ENCODE results near the gene FAM149A. TPM values are rescaled to one million over a fixed set of nuclear protein-coding genes. Genes with fewer than 3 reads are reported as not detected.

The FAM149A gene
- total and polyA plus RNA-seq, 2 experiments from 2014 or later: 10.8 to 13.3 TPM

DNA sequence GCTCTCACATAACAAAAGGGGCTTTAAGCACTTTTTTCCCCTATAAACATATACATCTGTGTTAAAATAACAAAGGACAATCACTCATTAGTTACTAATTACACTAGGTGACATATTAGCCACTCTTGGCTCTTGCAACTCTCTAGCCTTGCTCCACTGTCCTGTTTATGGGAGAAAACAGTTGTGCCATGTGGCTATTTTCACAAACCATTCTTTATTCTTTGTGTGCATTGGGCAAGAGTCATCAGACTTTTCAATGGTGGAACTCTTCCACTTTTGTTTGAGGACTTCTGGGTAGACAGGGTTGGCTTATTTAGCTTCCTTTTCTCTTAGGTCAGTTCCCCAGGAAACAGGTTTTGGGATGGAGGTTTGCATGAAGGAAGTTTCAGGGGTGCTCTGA, 16.0 kb upstream of the FAM149A start:
- Histone ChIP-seq H3K4me1 (ENCODE audit: insufficient read depth) (no peaks in the 10 kb centered on the region), H3K27ac (ENCODE audit: low read depth) (no peak overlapping the region), H3F3A (replicated peaks; ENCODE audit: low read depth) (no peaks in the 10 kb centered on the region), H3K79me2 (replicated peaks; ENCODE audit: insufficient read depth) (no peaks in the 10 kb centered on the region), H2AFZ (no peak overlapping the region), H3K27me3 (ENCODE audit: insufficient read depth) (no peaks in the 10 kb centered on the region), H3K4me3 (no peak overlapping the region), H3K4me2 (no peak overlapping the region), H3K36me3 (ENCODE audit: insufficient read depth) (no peaks in the 10 kb centered on the region), H4K20me1 (replicated peaks; ENCODE audit: insufficient read depth) (no peaks in the 10 kb centered on the region), H3K9me2 (ENCODE audit: insufficient read depth) (no peaks in the 10 kb centered on the region)
- no peak for ATAC-seq
- Mint-ChIP-seq H3K9me3 (no peaks in the 10 kb centered on the region), H3K27ac (no peak overlapping the region), H3K27me3 (ENCODE audit: insufficient read depth, low read depth, poor library complexity) (peaks cover 4% of the 10 kb centered on the region), H3K4me3 (no peak overlapping the region), H3K4me1 (peaks cover 8% of the 10 kb centered on the region; the same call in 2 of the 3 replicates), H3K36me3 (ENCODE audit: low read depth) (no peaks in the 10 kb centered on the region; the same call in 2 of the 3 replicates)
- TF ChIP-seq POLR2AphosphoS5 (IDR thresholded peaks at IDR 0.05; ENCODE audit: low read depth) (no peak), JUNB (IDR thresholded peaks at IDR 0.05; ENCODE audit: unreplicated experiment) (no peak), ZNF114 (CRISPR knock-in tag; IDR thresholded peaks at IDR 0.05) (no peak), ZNF331 (CRISPR knock-in tag; IDR thresholded peaks at IDR 0.05; ENCODE audit: low read depth) (no peak), CREB1 (CRISPR knock-in tag; IDR thresholded peaks at IDR 0.05; ENCODE audit: low read depth) (no peak), STAT1 (IDR thresholded peaks at IDR 0.05; ENCODE audit: unreplicated experiment) (no peak), EZH2 (IDR thresholded peaks at IDR 0.05; ENCODE audit: low read depth, unreplicated experiment) (no peak), NANOG (IDR thresholded peaks at IDR 0.05; ENCODE audit: borderline replicate concordance) (no peak), EZH2phosphoT487 (IDR thresholded peaks at IDR 0.05; ENCODE audit: unreplicated experiment) (no peak)
- TF ChIP-seq, protein P1, sequence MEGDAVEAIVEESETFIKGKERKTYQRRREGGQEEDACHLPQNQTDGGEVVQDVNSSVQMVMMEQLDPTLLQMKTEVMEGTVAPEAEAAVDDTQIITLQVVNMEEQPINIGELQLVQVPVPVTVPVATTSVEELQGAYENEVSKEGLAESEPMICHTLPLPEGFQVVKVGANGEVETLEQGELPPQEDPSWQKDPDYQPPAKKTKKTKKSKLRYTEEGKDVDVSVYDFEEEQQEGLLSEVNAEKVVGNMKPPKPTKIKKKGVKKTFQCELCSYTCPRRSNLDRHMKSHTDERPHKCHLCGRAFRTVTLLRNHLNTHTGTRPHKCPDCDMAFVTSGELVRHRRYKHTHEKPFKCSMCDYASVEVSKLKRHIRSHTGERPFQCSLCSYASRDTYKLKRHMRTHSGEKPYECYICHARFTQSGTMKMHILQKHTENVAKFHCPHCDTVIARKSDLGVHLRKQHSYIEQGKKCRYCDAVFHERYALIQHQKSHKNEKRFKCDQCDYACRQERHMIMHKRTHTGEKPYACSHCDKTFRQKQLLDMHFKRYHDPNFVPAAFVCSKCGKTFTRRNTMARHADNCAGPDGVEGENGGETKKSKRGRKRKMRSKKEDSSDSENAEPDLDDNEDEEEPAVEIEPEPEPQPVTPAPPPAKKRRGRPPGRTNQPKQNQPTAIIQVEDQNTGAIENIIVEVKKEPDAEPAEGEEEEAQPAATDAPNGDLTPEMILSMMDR (conservative IDR thresholded peaks at IDR 0.05; ENCODE audit: low read depth in 2 of 2): no peak
- TF ChIP-seq, protein P2, sequence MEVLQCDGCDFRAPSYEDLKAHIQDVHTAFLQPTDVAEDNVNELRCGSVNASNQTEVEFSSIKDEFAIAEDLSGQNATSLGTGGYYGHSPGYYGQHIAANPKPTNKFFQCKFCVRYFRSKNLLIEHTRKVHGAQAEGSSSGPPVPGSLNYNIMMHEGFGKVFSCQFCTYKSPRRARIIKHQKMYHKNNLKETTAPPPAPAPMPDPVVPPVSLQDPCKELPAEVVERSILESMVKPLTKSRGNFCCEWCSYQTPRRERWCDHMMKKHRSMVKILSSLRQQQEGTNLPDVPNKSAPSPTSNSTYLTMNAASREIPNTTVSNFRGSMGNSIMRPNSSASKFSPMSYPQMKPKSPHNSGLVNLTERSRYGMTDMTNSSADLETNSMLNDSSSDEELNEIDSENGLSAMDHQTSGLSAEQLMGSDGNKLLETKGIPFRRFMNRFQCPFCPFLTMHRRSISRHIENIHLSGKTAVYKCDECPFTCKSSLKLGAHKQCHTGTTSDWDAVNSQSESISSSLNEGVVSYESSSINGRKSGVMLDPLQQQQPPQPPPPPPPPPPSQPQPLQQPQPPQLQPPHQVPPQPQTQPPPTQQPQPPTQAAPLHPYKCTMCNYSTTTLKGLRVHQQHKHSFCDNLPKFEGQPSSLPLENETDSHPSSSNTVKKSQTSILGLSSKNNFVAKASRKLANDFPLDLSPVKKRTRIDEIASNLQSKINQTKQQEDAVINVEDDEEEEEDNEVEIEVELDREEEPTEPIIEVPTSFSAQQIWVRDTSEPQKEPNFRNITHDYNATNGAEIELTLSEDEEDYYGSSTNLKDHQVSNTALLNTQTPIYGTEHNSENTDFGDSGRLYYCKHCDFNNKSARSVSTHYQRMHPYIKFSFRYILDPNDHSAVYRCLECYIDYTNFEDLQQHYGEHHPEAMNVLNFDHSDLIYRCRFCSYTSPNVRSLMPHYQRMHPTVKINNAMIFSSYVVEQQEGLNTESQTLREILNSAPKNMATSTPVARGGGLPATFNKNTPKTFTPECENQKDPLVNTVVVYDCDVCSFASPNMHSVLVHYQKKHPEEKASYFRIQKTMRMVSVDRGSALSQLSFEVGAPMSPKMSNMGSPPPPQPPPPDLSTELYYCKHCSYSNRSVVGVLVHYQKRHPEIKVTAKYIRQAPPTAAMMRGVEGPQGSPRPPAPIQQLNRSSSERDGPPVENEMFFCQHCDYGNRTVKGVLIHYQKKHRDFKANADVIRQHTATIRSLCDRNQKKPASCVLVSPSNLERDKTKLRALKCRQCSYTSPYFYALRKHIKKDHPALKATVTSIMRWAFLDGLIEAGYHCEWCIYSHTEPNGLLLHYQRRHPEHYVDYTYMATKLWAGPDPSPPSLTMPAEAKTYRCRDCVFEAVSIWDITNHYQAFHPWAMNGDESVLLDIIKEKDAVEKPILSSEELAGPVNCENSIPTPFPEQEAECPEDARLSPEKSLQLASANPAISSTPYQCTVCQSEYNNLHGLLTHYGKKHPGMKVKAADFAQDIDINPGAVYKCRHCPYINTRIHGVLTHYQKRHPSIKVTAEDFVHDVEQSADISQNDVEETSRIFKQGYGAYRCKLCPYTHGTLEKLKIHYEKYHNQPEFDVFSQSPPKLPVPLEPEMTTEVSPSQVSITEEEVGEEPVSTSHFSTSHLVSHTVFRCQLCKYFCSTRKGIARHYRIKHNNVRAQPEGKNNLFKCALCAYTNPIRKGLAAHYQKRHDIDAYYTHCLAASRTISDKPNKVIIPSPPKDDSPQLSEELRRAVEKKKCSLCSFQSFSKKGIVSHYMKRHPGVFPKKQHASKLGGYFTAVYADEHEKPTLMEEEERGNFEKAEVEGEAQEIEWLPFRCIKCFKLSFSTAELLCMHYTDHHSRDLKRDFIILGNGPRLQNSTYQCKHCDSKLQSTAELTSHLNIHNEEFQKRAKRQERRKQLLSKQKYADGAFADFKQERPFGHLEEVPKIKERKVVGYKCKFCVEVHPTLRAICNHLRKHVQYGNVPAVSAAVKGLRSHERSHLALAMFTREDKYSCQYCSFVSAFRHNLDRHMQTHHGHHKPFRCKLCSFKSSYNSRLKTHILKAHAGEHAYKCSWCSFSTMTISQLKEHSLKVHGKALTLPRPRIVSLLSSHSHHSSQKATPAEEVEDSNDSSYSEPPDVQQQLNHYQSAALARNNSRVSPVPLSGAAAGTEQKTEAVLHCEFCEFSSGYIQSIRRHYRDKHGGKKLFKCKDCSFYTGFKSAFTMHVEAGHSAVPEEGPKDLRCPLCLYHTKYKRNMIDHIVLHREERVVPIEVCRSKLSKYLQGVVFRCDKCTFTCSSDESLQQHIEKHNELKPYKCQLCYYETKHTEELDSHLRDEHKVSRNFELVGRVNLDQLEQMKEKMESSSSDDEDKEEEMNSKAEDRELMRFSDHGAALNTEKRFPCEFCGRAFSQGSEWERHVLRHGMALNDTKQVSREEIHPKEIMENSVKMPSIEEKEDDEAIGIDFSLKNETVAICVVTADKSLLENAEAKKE (CRISPR knock-in tag; IDR thresholded peaks at IDR 0.05): no peak
- TF ChIP-seq, protein P3, sequence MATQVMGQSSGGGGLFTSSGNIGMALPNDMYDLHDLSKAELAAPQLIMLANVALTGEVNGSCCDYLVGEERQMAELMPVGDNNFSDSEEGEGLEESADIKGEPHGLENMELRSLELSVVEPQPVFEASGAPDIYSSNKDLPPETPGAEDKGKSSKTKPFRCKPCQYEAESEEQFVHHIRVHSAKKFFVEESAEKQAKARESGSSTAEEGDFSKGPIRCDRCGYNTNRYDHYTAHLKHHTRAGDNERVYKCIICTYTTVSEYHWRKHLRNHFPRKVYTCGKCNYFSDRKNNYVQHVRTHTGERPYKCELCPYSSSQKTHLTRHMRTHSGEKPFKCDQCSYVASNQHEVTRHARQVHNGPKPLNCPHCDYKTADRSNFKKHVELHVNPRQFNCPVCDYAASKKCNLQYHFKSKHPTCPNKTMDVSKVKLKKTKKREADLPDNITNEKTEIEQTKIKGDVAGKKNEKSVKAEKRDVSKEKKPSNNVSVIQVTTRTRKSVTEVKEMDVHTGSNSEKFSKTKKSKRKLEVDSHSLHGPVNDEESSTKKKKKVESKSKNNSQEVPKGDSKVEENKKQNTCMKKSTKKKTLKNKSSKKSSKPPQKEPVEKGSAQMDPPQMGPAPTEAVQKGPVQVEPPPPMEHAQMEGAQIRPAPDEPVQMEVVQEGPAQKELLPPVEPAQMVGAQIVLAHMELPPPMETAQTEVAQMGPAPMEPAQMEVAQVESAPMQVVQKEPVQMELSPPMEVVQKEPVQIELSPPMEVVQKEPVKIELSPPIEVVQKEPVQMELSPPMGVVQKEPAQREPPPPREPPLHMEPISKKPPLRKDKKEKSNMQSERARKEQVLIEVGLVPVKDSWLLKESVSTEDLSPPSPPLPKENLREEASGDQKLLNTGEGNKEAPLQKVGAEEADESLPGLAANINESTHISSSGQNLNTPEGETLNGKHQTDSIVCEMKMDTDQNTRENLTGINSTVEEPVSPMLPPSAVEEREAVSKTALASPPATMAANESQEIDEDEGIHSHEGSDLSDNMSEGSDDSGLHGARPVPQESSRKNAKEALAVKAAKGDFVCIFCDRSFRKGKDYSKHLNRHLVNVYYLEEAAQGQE (IDR thresholded peaks at IDR 0.05; ENCODE audit: unreplicated experiment): no peak
- TF ChIP-seq, protein P4, sequence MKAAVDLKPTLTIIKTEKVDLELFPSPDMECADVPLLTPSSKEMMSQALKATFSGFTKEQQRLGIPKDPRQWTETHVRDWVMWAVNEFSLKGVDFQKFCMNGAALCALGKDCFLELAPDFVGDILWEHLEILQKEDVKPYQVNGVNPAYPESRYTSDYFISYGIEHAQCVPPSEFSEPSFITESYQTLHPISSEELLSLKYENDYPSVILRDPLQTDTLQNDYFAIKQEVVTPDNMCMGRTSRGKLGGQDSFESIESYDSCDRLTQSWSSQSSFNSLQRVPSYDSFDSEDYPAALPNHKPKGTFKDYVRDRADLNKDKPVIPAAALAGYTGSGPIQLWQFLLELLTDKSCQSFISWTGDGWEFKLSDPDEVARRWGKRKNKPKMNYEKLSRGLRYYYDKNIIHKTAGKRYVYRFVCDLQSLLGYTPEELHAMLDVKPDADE (IDR thresholded peaks at IDR 0.05): no peak
- DNase-seq (ENCODE audit: low spot score): no peak
